GM19099 (cell line): ENCODE measurements around the gene TTC8.

ENCODE experiments used
- POLR2A ChIP-seq: IDR thresholded peaks from 3 replicates; pipeline ENCODE4 v1.6.1; 2011; ENCODE audit warnings: low read depth; ENCODE audit not compliant: insufficient read length; ENCODE audit errors: extremely low read depth

Gene TTC8

DNA sequence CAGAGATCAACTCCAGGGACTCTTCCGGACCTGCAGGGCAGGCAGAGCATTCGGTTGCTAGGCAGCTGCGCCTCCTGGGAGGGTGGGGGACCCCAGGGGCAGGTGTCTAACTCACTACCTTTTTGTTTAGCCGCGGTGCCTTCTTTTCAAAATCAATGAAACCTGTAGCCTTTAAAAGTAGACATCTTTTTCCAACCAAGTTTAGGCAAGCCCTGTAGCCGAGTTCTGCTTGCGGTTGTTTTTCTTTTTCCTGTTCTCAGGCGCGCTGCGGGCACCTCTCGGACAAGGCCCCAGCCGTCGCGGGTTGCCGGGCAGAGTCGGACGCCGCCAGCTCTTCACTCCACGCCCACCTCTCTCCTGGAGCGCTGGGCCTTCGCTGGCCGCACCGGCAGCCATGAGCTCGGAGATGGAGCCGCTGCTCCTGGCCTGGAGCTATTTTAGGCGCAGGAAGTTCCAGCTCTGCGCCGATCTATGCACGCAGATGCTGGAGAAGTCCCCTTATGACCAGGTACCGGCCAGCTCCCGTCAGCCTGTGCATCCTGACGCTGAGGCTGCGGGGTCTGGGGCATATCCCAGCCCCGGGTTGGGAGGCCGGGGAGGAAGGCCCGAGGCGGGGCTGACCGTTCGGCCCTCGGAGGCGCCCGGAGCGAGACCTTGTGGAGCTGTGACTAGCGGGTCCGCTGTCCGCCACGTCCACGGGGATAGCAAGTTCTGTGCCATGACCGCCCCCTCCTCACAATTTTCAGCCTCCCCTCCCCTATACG, at the start of gene TTC8:
Gene TTC8 (plus strand): TSS at position 338 of the 764 bp plus-strand sequence. CDS start 57 bp downstream, at position 395.
- TF ChIP-seq POLR2A: peak; percentile 50

GRCh38 chr14:88775532-88775931, 48.9 kb upstream of the TTC8 start:
- TF ChIP-seq POLR2A: no peak

DNA sequence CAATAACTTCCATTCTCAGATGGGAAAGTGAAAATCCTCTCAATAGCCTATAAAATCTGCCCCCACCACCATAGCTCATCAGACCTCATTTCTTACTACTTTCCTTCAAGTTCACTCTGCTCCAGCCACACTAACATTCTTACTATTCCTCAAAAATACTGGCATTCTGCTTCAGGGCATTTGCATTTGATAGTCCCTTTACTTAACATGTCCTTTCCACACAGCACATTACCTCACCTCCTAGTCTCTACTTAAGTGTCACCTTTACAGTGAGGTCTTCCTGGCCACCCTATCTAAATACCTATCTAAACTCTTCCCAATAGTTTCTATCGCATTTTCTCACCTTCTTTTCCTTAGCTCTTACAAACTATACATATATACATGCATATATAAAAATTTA, 38.5 kb upstream of the TTC8 start:
- no peak for TF ChIP-seq POLR2A

- no peak for TF ChIP-seq POLR2A
Measured at GRCh38 chr14:88786715-88787114, 37.7 kb upstream of the TTC8 start.

DNA sequence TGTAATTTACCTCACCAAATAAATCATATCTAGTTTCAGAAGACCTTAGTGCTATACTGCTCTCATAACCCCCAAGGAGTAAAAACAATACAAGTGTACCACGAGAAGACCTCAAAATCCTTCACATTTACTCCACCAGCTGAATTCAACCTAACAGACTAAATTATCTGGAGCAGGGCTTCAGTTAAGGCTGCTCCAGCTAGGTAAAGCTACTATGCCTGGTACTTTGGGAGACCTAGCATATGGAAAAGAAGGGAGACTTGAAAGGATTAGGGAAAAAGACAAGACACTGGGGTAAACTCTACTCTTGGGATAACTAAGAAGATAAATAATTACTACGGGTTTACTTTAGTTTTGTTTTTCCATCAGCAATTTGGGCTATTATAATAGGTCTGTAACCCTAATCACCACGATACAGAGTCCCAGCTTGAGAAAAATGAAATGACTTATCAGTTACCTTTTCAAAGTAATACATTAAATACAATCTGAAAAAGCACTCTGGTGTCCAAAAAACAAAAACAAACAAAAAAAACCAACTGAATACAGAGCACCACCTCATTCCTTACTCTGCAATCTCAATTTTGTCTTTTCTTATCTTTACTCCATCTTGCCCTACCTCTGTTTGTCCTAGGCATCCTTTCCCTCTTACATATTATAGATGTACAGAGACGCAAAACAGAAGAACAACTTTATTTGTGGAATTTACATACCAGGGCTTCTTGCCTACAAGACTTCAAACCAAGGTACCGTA, 33.8 kb upstream of the TTC8 start:
- no peak for TF ChIP-seq POLR2A

DNA sequence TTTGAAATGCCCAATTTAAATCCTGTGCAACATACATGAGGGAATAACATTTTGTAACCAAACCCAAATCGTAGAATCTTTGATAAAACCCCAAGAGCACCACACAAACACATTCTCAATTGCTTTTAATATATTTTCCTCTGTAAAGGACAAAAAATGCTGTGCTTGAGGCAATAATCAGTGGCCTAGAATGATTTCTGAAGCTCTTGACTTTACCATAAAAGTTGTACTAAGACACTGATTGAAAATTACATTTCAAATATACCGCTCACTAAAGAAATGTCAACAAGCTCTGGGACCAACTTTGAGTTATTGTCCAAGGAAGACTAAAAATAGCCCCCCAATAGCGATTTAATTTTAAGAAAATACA, 33.2 kb upstream of the TTC8 start:
- no peak for TF ChIP-seq POLR2A

- TF ChIP-seq POLR2A: no peak
Measured at GRCh38 chr14:88791629-88792472, 32.6 kb upstream of the TTC8 start.

- TF ChIP-seq POLR2A: no peak
Measured at GRCh38 chr14:88792473-88793258, 31.8 kb upstream of the TTC8 start, which contains the start of gene EML5. Gene EML5, minus strand, starts transcription at chr14:88792953. Its CDS starts 450 bp downstream, at chr14:88792503.

DNA sequence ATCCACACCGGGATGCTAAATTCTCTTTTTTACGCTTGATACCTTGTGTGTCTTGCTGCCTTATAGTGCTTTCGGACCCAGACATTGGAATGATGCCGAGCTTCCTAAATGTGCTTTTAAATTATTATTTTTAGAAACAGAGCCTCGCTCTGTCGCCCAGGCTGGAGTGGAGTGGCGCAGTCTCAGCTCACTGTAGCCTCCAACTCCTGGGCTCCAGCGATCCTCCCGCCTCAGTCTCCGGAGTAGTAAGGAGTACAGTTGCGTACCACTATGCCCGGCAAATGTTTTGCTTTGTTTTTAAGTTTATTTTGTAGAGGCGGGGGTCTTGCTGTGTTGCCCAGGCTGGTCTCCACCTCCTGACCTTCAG, 31.2 kb upstream of the TTC8 start:
- TF ChIP-seq POLR2A: no peak

DNA sequence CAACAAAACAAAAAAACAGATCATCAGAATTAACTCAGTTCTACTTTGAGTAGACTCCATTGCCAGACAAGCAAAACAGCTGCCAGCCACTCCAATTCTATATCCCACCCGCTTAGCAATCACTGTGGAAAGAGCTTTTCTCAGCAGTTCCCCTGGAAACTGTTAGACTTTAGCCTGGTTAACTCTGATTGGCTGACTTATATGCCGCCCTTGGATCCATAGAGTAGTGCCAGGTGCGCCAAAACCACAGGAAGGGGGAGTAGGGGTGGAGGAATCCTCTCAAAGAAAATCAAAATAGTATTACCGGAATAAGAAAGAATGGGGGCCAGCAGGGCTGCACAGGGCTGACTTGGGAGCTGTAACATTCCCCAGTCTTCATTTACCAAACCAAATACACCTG, 26.3 kb upstream of the TTC8 start:
- TF ChIP-seq POLR2A: no peak

GRCh38 chr14:88799522-88799921, 24.9 kb upstream of the TTC8 start:
- no peak for TF ChIP-seq POLR2A

GRCh38 chr14:88802596-88802995, 21.9 kb upstream of the TTC8 start:
- TF ChIP-seq POLR2A: no peak

- no peak for TF ChIP-seq POLR2A
Measured at GRCh38 chr14:88804035-88804434, 20.4 kb upstream of the TTC8 start.

DNA sequence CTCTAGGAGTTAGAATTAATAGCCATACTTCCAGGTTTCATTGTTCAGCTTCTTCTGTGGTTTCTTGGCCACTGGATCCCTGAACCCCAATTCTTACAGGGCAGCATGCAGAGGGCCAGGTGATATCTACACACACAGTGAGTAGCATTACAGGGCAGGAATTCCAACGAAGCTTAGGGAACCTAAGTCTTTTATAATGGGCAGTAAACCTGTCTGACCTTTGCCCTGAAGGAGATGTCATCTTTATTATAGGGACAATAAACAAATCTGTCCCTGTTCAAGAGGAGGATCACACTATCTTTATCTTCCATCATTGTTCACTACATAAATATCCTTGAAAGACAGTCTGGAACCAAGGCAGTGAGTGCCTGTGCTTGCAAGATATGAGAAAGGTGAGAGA, 20.0 kb upstream of the TTC8 start:
- TF ChIP-seq POLR2A: no peak

DNA sequence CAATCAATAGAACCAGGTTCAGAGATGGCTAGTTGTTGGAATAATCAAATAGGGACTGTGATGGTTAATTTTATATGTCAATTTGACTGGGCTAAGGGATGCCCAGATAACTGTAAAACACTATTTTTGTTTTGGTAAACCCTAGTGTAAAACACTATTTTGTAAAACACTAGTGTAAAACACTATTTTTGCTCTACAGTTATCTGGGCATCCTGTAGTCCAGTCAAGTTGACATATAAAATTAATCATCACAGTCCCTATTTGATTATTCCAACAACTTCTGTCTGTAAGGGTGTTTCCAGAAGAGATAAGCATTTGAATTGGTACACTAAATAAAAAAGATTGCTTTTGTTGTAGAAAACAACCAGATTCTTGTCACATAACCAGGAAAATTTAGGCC, 16.1 kb upstream of the TTC8 start:
- no peak for TF ChIP-seq POLR2A

DNA sequence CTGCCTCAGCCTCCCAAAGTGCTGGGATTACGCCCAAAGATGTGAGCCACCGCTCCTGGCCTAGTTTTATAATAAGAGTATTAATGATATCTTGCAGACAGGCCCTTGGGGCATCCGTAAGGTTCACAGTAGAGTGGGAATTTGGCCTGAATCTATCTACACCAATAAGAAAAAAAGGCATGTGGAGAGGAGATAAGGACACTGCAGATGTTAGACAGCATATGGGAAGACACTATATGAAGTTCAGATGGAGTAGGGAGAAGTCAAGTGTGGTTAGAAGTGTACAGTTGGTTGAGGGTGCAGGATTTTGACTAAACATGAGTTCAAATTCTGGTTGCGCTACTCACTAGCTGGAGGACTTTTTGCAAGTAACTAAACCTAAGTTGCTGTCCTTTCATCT, 8.5 kb upstream of the TTC8 start:
- no peak for TF ChIP-seq POLR2A
